GM12878 (cell line): Measurements from ENCODE around the gene PSMB3. TPM values are rescaled to one million over a fixed set of nuclear protein-coding genes. Genes with fewer than 3 reads are reported as not detected.

Source experiments
- ATAC-seq: fragments of 200-7000 bp; cut with Tn5 transposase; 3 replicates; pipeline ENCODE4 v1.9.1; 2020; ENCODE audit warnings: mild to moderate bottlenecking, moderate library complexity
- BruUV-seq: library from RNA; stranded (reverse); fragments of 400-500 nt; replicated peaks from 2 replicates; lab custom pipeline; 2021; lab: Mats Ljungman, UMichigan
- CTCF ChIA-PET: fragments of 300-600 bp; sonication (Branson Sonifier 250); formaldehyde crosslinking; extraction: SDS; loops from one replicate; lab custom pipeline; 2021; ENCODE audit warnings: inconsistent platforms; lab: Yijun Ruan, JAX
- POLR2A ChIA-PET: fragments of 350-600 bp; formaldehyde crosslinking; extraction: SDS; loops from one replicate; lab custom pipeline; 2021; ENCODE audit warnings: inconsistent platforms; lab: Charles Lee
- RAD21 ChIA-PET: fragments of 300-600 bp; sonication (Branson Sonifier 250); formaldehyde crosslinking; loops from one replicate; lab custom pipeline; 2023; ENCODE audit warnings: antibody characterized with exemption; ENCODE audit not compliant: unreplicated experiment; lab: Charles Lee
- SMC1A ChIA-PET: fragments of 300-600 bp; sonication (Branson Sonifier 250); formaldehyde crosslinking; loops from one replicate; lab custom pipeline; 2023; ENCODE audit not compliant: unreplicated experiment, uncharacterized antibody; lab: Charles Lee
- DNase-seq: peaks from one replicate; pipeline ENCODE4 v3.0.0-alpha.2; 2011; ENCODE audit warnings: low read depth, low spot score
- FAIRE-seq: peaks from 3 replicates; lab custom pipeline; 2011; peaks lifted over from hg19 to GRCh38; lab: Jason Lieb, UNC
- H2AFZ ChIP-seq: 2 replicates; pipeline ENCODE4 v1.6.0; 2011; ENCODE audit warnings: low read depth, low read length, control low read depth; ENCODE audit not compliant: control insufficient read depth
- H3K27ac ChIP-seq: 2 replicates; pipeline ENCODE4 v1.5.1; 2011; ENCODE audit warnings: control low read depth; ENCODE audit not compliant: control insufficient read depth, insufficient read depth
- H3K27me3 ChIP-seq, 2 experiments: replicated peaks in 1 of 2; 2 replicates each; pipeline versions ENCODE4 v1.6.0 to v1.6.1; 2011; ENCODE audit warnings: low read length in 1 of 2; ENCODE audit not compliant: control insufficient read depth in 2 of 2, insufficient read depth in 2 of 2
- H3K36me3 ChIP-seq, 2 experiments: 2 replicates each; pipeline ENCODE4 v1.5.1; 2011; ENCODE audit warnings: low read length in 1 of 2; ENCODE audit not compliant: control insufficient read depth in 2 of 2, insufficient read depth in 2 of 2
- H3K4me1 ChIP-seq: 2 replicates; pipeline ENCODE4 v1.6.1; 2011; ENCODE audit warnings: mild to moderate bottlenecking, low read length, moderate library complexity, mixed read lengths; ENCODE audit not compliant: control insufficient read depth, insufficient read depth
- H3K4me2 ChIP-seq: 2 replicates; pipeline ENCODE4 v1.6.0; 2011; ENCODE audit warnings: control low read depth; ENCODE audit not compliant: control insufficient read depth, insufficient read depth
- H3K4me3 ChIP-seq: fragments of 200-600 bp; sonication (generic); 2 replicates; pipeline ENCODE4 v1.5.1; 2016
- H3K79me2 ChIP-seq: 2 replicates; pipeline ENCODE4 v1.6.0; 2011; ENCODE audit warnings: low read length; ENCODE audit not compliant: control insufficient read depth, insufficient read depth
- H3K9ac ChIP-seq: 2 replicates; pipeline ENCODE4 v1.8.0; 2011; ENCODE audit warnings: low read length, control low read depth, mixed read lengths; ENCODE audit not compliant: control insufficient read depth, insufficient read depth
- H3K9me3 ChIP-seq: replicated peaks from 3 replicates; pipeline ENCODE4 v1.5.1; 2011; ENCODE audit warnings: mild to moderate bottlenecking, low read length; ENCODE audit not compliant: control insufficient read depth, insufficient read depth
- H4K20me1 ChIP-seq: 2 replicates; pipeline ENCODE4 v1.6.0; 2011; ENCODE audit not compliant: control insufficient read depth, insufficient read depth
- BRCA1 ChIP-seq: IDR thresholded peaks from 2 replicates; pipeline ENCODE4 v1.6.1; 2011; ENCODE audit warnings: low read depth, low read length, improper control_type of control experiment
- CHD4 ChIP-seq: fragments of 200-600 bp; sonication (generic); IDR thresholded peaks from 2 replicates; pipeline ENCODE4 v1.6.1; 2016; ENCODE audit warnings: mild to moderate bottlenecking
- CREM ChIP-seq: IDR thresholded peaks from 2 replicates; pipeline ENCODE4 v1.6.1; 2014; ENCODE audit warnings: antibody characterized with exemption, low read depth
- EP300 ChIP-seq, 2 experiments: fragments of 150-350 bp in 1 of 2; IDR thresholded peaks; 2 replicates each; pipeline ENCODE4 v1.6.1; 2011 to 2012; ENCODE audit warnings: low read depth in 2 of 2, low read length in 2 of 2, borderline replicate concordance in 1 of 2, improper control_type of control experiment in 1 of 2, inconsistent platforms in 1 of 2; ENCODE audit not compliant: control insufficient read depth in 1 of 2
- IKZF1 ChIP-seq: fragments of 450-650 bp; conservative IDR thresholded peaks from 2 replicates; pipeline ENCODE4 v1.6.1; 2017; ENCODE audit warnings: antibody characterized with exemption, mild to moderate bottlenecking
- KDM1A ChIP-seq: fragments of 200-600 bp; sonication (generic); IDR thresholded peaks from 2 replicates; pipeline ENCODE4 v1.6.1; 2016; ENCODE audit warnings: borderline replicate concordance
- MEF2A ChIP-seq: IDR thresholded peaks from 2 replicates; pipeline ENCODE4 v1.6.1; 2011; ENCODE audit warnings: low read depth, mild to moderate bottlenecking, low read length, moderate library complexity; ENCODE audit not compliant: insufficient read depth
- NR2C2 ChIP-seq: IDR thresholded peaks from 2 replicates; pipeline ENCODE4 v1.6.1; 2011; ENCODE audit warnings: borderline replicate concordance, low read depth; ENCODE audit not compliant: control insufficient read depth, insufficient read length
- POLR2A ChIP-seq: IDR thresholded peaks from 2 replicates; pipeline ENCODE4 v1.6.1; 2011; ENCODE audit warnings: low read depth, mild to moderate bottlenecking, low read length
- POLR2AphosphoS5 ChIP-seq: IDR thresholded peaks from 2 replicates; pipeline ENCODE4 v1.6.1; 2011; ENCODE audit warnings: mild to moderate bottlenecking, low read length, inconsistent platforms
- POU2F2 ChIP-seq: IDR thresholded peaks from 3 replicates; pipeline ENCODE4 v1.6.1; 2011; ENCODE audit warnings: low read depth, mild to moderate bottlenecking, low read length, borderline replicate concordance
- RELA ChIP-seq: fragments of 450-650 bp; IDR thresholded peaks from 2 replicates; pipeline ENCODE4 v1.8.0; 2014; ENCODE audit warnings: borderline replicate concordance; ENCODE audit not compliant: partially characterized antibody
- RUNX3 ChIP-seq: IDR thresholded peaks from 2 replicates; pipeline ENCODE4 v1.6.1; 2012; ENCODE audit warnings: low read length, inconsistent platforms
- SMAD1 ChIP-seq: fragments of 450-650 bp; IDR thresholded peaks from 2 replicates; pipeline ENCODE4 v1.6.1; 2018; ENCODE audit warnings: mild to moderate bottlenecking, low read depth; ENCODE audit not compliant: partially characterized antibody
- SP1 ChIP-seq: IDR thresholded peaks from one replicate; pipeline ENCODE4 v1.6.1; 2011; ENCODE audit warnings: low read depth, low read length
- SREBF2 ChIP-seq: IDR thresholded peaks from 2 replicates; pipeline ENCODE4 v1.6.1; 2012; ENCODE audit warnings: mild to moderate bottlenecking, low read length
- WGBS: methylation state at CpG from one replicate; pipeline ENCODE4 v1.1.6; 2016; ENCODE audit warnings: low lambda C conversion rate; ENCODE audit not compliant: insufficient replicate concordance, insufficient coverage; ENCODE audit errors: missing lambda C conversion rate; 5-methylcytosine and 5-hydroxymethylcytosine counted together
- in situ Hi-C: fragments of 300-500 bp; cut with MboI; formaldehyde crosslinking; loops from 9 replicates; pipeline ENCODE4 v1.14.3; 2018; ENCODE audit warnings: mixed read lengths
- intact Hi-C: fragments of 100-400 bp; cut with micrococcal nuclease; formaldehyde crosslinking; loops from one replicate; pipeline ENCODE4 v1.14.2; 2022; ENCODE audit not compliant: unreplicated experiment
- polyA plus RNA-seq, 11 experiments: library from polyadenylated mRNA; depleted of rRNA in 4 of 11; unstranded in 6 of 11; stranded (reverse) in 5 of 11; fragments of >200 nt; fragmentation: Nextera tagmentation in 4 of 11; fragmentation: Illumina TruSeq in 1 of 11; extraction: Ambion mirVana in 4 of 11; extraction: Trizol in 1 of 11; gene quantifications; 1 replicate in 1 of 11; 2 replicates in 10 of 11; pipeline versions ENCODE4 v1.2.1 to v1.2.3, GENCODE V29; 2011 to 2016; ENCODE audit warnings: inconsistent platforms in 2 of 11, missing spikeins in 2 of 11, low read depth in 1 of 11
- total RNA-seq, 4 experiments: library from RNA; depleted of rRNA in 3 of 4; stranded (reverse); fragments of >200 nt in 3 of 4; fragmentation: Illumina TruSeq in 1 of 4; extraction: Trizol in 1 of 4; gene quantifications; 2 replicates each; pipeline versions ENCODE4 v1.2.1 to v1.2.3, GENCODE V29; 2013 to 2021
- TF ChIP-seq, protein P1 (sequence below): IDR thresholded peaks from 2 replicates; pipeline ENCODE4 v1.6.1; 2012; ENCODE audit warnings: low read depth, low read length, improper control_type of control experiment

PSMB3 gene
- total and polyA plus RNA-seq, 10 of the 15 experiments (the other 5 are each of a cell fraction or from before 2014, with no cell fraction given), result 300 to 2,130 (median 490) TPM

DNA sequence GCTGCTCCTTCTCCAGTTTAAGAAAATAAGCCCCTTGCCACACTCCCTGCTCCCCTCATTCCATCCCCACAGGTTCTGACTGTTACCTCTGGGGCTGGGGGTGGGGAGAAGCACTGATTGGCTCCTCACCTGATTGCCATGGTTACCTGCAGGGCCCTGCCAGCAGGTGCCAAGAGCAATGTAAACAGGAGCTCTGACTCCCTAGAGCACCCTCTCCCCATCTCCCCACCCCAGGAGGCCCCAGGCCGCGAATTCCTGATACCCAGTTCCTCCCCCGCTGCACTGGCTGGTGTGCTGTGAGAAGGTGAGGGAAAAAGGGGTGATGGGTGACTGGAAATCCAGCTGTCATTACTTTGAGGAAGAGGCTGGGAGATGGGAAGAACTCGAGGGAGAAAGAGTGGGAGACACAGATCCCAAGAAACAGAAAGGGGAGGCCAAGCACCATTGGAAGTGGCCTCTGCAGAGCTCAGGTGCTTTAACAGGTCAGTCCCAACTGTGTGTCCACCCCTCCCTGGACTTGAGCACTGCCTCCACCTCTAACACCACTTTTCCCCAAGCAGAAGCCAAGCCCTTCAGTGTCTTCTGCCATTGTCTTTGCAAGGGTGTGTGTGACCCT, 8.9 kb upstream of the PSMB3 start:
- POLR2A ChIA-PET, result interaction anchor here (0.7 to 1.7 kb wide), 3 partner anchors 10 to 62 kb away, joined by 3 to 5 read pairs (median 3); no protein-coding TSS in a partner anchor
- H3K79me2 ChIP-seq, result peaks cover 43% of the 10 kb centered on the region
- no peak overlapping the region for H3K4me3 ChIP-seq
- SMC1A ChIA-PET, result interaction anchor here (1.1 kb wide), 1 partner anchor 67 kb away, joined by 3 read pairs; no protein-coding TSS in a partner anchor
- TF ChIP-seq KDM1A, result no peak
- no peak overlapping the region for H2AFZ ChIP-seq
- H3K4me2 ChIP-seq, result peak overlapping the region; percentile 31
- H3K27ac ChIP-seq, result no peak overlapping the region
- BruUV-seq, result no TSS peak
- FAIRE-seq, result no peak
- ATAC-seq, result no peak
- H3K27me3 ChIP-seq, result no peaks in the 10 kb centered on the region; a peak in 1 of 4 replicates
- intact Hi-C loops, result no loop called here
- DNase-seq, result no peak
- H4K20me1 ChIP-seq, result no peaks in the 10 kb centered on the region
- CTCF ChIA-PET, result interaction anchor here (0.7 to 4.1 kb wide), 4 partner anchors 8 to 67 kb away, joined by 3 to 47 read pairs (median 14); no protein-coding TSS in a partner anchor
- in situ Hi-C loops, result no loop called here
- RAD21 ChIA-PET, result interaction anchor here (1.3 kb wide), 1 partner anchor 66 kb away, joined by 4 read pairs; no protein-coding TSS in a partner anchor
- no peaks in the 10 kb centered on the region for H3K9me3 ChIP-seq
- H3K4me1 ChIP-seq, result peaks cover 25% of the 10 kb centered on the region
- H3K36me3 ChIP-seq, result peaks cover under 1 to 5% of the 10 kb centered on the region in 2 experiments; a peak in 3 of 4 replicates
- WGBS, result 41% methylated on average over 4 of the region's 4 CpGs
- no peak overlapping the region for H3K9ac ChIP-seq

DNA sequence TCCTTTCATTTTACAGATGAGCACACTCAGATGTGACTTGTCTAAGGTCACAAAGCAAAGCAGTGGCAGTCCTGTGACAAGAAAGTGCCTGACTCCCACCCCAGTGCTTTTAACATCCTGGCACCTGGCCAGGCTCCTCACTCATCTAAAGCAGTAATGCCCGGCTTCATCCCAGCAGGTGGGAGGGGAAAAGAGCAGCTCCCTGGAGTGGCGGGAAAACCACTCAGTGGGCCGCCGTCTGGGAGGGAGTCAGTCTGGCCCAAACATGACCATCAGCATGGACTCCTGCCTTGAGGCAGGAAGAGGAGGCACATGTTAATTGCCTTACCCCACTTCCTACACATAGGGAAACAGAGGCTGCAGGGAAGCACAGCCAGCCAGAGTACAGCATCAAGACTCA, 7.0 kb upstream of the PSMB3 start:
- ChIA-PET CTCF (interaction anchor here (0.6 to 4.1 kb wide), 3 partner anchors 10 to 1347 kb away, joined by 4 to 47 read pairs (median 23); no protein-coding TSS in a partner anchor), SMC1A (interaction anchor here (1.4 to 1.8 kb wide), 5 partner anchors 41 to 408 kb away, joined by 3 to 6 read pairs (median 4); partner anchors contain the start of gene MLLT6), POLR2A (interaction anchor here (1.0 kb wide), 1 partner anchor 39 kb away, joined by 3 read pairs; no protein-coding TSS in a partner anchor), RAD21 (interaction anchor here (0.9 to 1.8 kb wide), 4 partner anchors 10 to 78 kb away, joined by 3 to 8 read pairs (median 4); no protein-coding TSS in a partner anchor)
- H3K27me3 ChIP-seq, result no peaks in the 10 kb centered on the region; a peak in 1 of 4 replicates
- peak overlapping the region; percentile 34; the same call in 1 of the 2 replicates for H3K27ac ChIP-seq
- 48% methylated on average over 4 of the region's 4 CpGs for WGBS
- no peak for FAIRE-seq
- peaks cover 43% of the 10 kb centered on the region for H3K79me2 ChIP-seq
- in situ Hi-C loops (no loop called here), intact Hi-C loops (no loop called here)
- no peaks in the 10 kb centered on the region for H3K36me3 ChIP-seq
- BruUV-seq, result no TSS peak
- peaks cover 37% of the 10 kb centered on the region for H3K4me1 ChIP-seq
- H3K9ac ChIP-seq, result no peak overlapping the region
- no peak for ATAC-seq
- no peaks in the 10 kb centered on the region for H3K9me3 ChIP-seq
- peak overlapping the region; percentile 81 for H3K4me2 ChIP-seq
- no peaks in the 10 kb centered on the region for H4K20me1 ChIP-seq
- H2AFZ ChIP-seq, result no peak overlapping the region
- DNase-seq, result no peak
- peak overlapping the region; percentile 95; the same call in 1 of the 2 replicates for H3K4me3 ChIP-seq
- TF ChIP-seq BRCA1 (no peak), SP1 (no peak), POLR2A (no peak), CREM (no peak), MEF2A (no peak), RELA (no peak), POU2F2 (no peak), EP300 (IDR thresholded peaks at IDR 0.05; ENCODE audit: borderline replicate concordance in 1 of 2, control insufficient read depth in 1 of 2, low read depth in 2 of 2, low read length in 2 of 2) (no peak), POLR2AphosphoS5 (no peak), SREBF2 (no peak), IKZF1 (peak; percentile 17; the same call in 1 of the 2 replicates), SMAD1 (peak; percentile 46), NR2C2 (no peak), CHD4 (no peak), RUNX3 (no peak)
- TF ChIP-seq, protein P1, sequence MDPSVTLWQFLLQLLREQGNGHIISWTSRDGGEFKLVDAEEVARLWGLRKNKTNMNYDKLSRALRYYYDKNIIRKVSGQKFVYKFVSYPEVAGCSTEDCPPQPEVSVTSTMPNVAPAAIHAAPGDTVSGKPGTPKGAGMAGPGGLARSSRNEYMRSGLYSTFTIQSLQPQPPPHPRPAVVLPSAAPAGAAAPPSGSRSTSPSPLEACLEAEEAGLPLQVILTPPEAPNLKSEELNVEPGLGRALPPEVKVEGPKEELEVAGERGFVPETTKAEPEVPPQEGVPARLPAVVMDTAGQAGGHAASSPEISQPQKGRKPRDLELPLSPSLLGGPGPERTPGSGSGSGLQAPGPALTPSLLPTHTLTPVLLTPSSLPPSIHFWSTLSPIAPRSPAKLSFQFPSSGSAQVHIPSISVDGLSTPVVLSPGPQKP, result no peak
